Measurements from ENCODE around the gene UBE2L3. TPM values are rescaled to one million over a fixed set of nuclear protein-coding genes. Genes with fewer than 3 reads are reported as not detected.
"Not testable (repeated sequence)": the region's sequence is repeated elsewhere in the genome, so short reads cannot be mapped to it uniquely, and the experiment has no call there.

Gene UBE2L3
- total RNA-seq, 1 donor from 2014 or later: 47.9 TPM

- H3K27ac ChIP-seq; DNase-seq; H3K27me3 ChIP-seq (ENCODE audit: low read depth); H3K4me3 ChIP-seq; H3K4me1 ChIP-seq; H3K9me3 ChIP-seq; intact Hi-C loops (cut with DNase I); H3K36me3 ChIP-seq: not testable (repeated sequence)
- ATAC-seq: peak in 1 of 2 donors; percentile 41
These were observed 8.0 kb upstream of the UBE2L3 start for GRCh38 chr22:21559345-21560125.

GRCh38 chr22:21560657-21561056 lies 6.9 kb upstream of the UBE2L3 start:
- H3K27ac ChIP-seq; H3K4me1 ChIP-seq; ATAC-seq; H3K36me3 ChIP-seq; H3K4me3 ChIP-seq; DNase-seq; intact Hi-C loops (cut with DNase I); H3K27me3 ChIP-seq (ENCODE audit: low read depth); H3K9me3 ChIP-seq: not testable (repeated sequence)

- H3K9me3 ChIP-seq: no peaks in the 10 kb centered on the region
- ATAC-seq (no peak), DNase-seq (no peak)
- no peaks in the 10 kb centered on the region for H3K27me3 ChIP-seq (ENCODE audit: low read depth)
- H3K4me3 ChIP-seq: no peak overlapping the region
- H3K27ac ChIP-seq: no peak overlapping the region
- no peaks in the 10 kb centered on the region for H3K36me3 ChIP-seq
- TF ChIP-seq CTCF (IDR thresholded peaks at IDR 0.05): no peak
- peaks cover 7% of the 10 kb centered on the region for H3K4me1 ChIP-seq
- intact Hi-C loops (cut with DNase I): no loop called here
These were observed 3.6 kb upstream of the UBE2L3 start for GRCh38 chr22:21563912-21564311.

GRCh38 chr22:21564411-21564810 lies 3.1 kb upstream of the UBE2L3 start:
- H3K36me3 ChIP-seq: no peaks in the 10 kb centered on the region
- H3K9me3 ChIP-seq: no peaks in the 10 kb centered on the region
- DNase-seq: no peak
- intact Hi-C loops (cut with DNase I): no loop called here
- H3K27me3 ChIP-seq (ENCODE audit: low read depth): no peaks in the 10 kb centered on the region
- TF ChIP-seq CTCF (IDR thresholded peaks at IDR 0.05): no peak
- H3K4me1 ChIP-seq: peaks cover 12% of the 10 kb centered on the region
- no peak overlapping the region for H3K27ac ChIP-seq
- ATAC-seq: no peak
- H3K4me3 ChIP-seq: no peak overlapping the region

- Histone ChIP-seq H3K4me1 (peaks cover 47% of the 10 kb centered on the region), H3K4me3 (peak overlapping the region; percentile 95), H3K9me3 (no peaks in the 10 kb centered on the region), H3K36me3 (no peaks in the 10 kb centered on the region), H3K27ac (peak overlapping the region; percentile 93), H3K27me3 (ENCODE audit: low read depth) (no peaks in the 10 kb centered on the region)
- TF ChIP-seq CTCF (IDR thresholded peaks at IDR 0.05): no peak
- DNase-seq: no peak
- intact Hi-C loops (cut with DNase I): no loop called here
- peak; percentile 31 to 57 for ATAC-seq
These were observed 997 bp downstream of the UBE2L3 start for GRCh38 chr22:21568347-21569075.

GRCh38 chr22:21569076-21569427 lies 1.5 kb downstream of the UBE2L3 start:
- DNase-seq; intact Hi-C loops (cut with DNase I); H3K27ac ChIP-seq; H3K36me3 ChIP-seq; H3K9me3 ChIP-seq; H3K27me3 ChIP-seq (ENCODE audit: low read depth); ATAC-seq: not testable (repeated sequence)
- peak overlapping the region; percentile 95 for H3K4me3 ChIP-seq
- H3K4me1 ChIP-seq: peaks cover 52% of the 10 kb centered on the region

Measured in lower lobe of right lung (tissue), 2 donors.